Activated effector memory CD4-positive, alpha-beta T cell treated with anti-CD3 and anti-CD28 coated beads, Interleukin-2, amount 50 U/mL, for 16 hours (primary cell): ENCODE measurements around the gene RUNDC3A.
"Not testable (repeated sequence)": the region's sequence is repeated elsewhere in the genome, so short reads cannot be mapped to it uniquely, and the experiment has no call there.

Source experiments
- DNase-seq: peaks from one replicate; pipeline ENCODE4 v3.0.0-alpha.2; 2020

The RUNDC3A gene

GRCh38 chr17:44346064-44346844 is 37.9 kb downstream of the RUNDC3A start:
- DNase-seq: no peak

GRCh38 chr17:44347206-44348055 is 39.0 kb downstream of the RUNDC3A start:
- not testable (repeated sequence) for DNase-seq

- DNase-seq: no peak
Observed at GRCh38 chr17:44348234-44348987, 40.0 kb downstream of the RUNDC3A start.

GRCh38 chr17:44348988-44349364 is 40.6 kb downstream of the RUNDC3A start:
- DNase-seq: no peak

GRCh38 chr17:44349553-44350070 is 41.2 kb downstream of the RUNDC3A start:
- DNase-seq: no peak

GRCh38 chr17:44350733-44351226 is 42.4 kb downstream of the RUNDC3A start:
- peak; percentile 89 for DNase-seq

- DNase-seq: no peak
Observed at GRCh38 chr17:44351464-44351863, 43.1 kb downstream of the RUNDC3A start.

GRCh38 chr17:44351961-44352827 is 43.8 kb downstream of the RUNDC3A start:
- DNase-seq: no peak

GRCh38 chr17:44352828-44353671 is 44.6 kb downstream of the RUNDC3A start:
- no peak for DNase-seq

GRCh38 chr17:44353672-44354331 is 45.4 kb downstream of the RUNDC3A start:
- peak; percentile 70 for DNase-seq

GRCh38 chr17:44354582-44355561 is 46.5 kb downstream of the RUNDC3A start:
- DNase-seq: peak; percentile 86

- DNase-seq: no peak
Observed at GRCh38 chr17:44355642-44356099, 47.3 kb downstream of the RUNDC3A start.

GRCh38 chr17:44356241-44356640 is 47.8 kb downstream of the RUNDC3A start:
- no peak for DNase-seq

GRCh38 chr17:44358066-44358465 is 49.7 kb downstream of the RUNDC3A start:
- DNase-seq: no peak

- DNase-seq: no peak
Observed at GRCh38 chr17:44359006-44359405, 50.6 kb downstream of the RUNDC3A start.

- DNase-seq: no peak
Observed at GRCh38 chr17:44359458-44360143, 51.2 kb downstream of the RUNDC3A start.

- no peak for DNase-seq
Observed at GRCh38 chr17:44360144-44360533, 51.7 kb downstream of the RUNDC3A start.

GRCh38 chr17:44360826-44361225 is 52.4 kb downstream of the RUNDC3A start:
- DNase-seq: no peak
